GM21737 (cell line): ENCODE results near the gene OPN4.

Experiments used
- ATAC-seq: cut with Tn5 transposase; IDR thresholded peaks from one replicate; pipeline ENCODE4 v1.9.1; 2021; ENCODE audit warnings: mild to moderate bottlenecking, moderate library complexity; ENCODE audit not compliant: unreplicated experiment

The OPN4 gene

DNA sequence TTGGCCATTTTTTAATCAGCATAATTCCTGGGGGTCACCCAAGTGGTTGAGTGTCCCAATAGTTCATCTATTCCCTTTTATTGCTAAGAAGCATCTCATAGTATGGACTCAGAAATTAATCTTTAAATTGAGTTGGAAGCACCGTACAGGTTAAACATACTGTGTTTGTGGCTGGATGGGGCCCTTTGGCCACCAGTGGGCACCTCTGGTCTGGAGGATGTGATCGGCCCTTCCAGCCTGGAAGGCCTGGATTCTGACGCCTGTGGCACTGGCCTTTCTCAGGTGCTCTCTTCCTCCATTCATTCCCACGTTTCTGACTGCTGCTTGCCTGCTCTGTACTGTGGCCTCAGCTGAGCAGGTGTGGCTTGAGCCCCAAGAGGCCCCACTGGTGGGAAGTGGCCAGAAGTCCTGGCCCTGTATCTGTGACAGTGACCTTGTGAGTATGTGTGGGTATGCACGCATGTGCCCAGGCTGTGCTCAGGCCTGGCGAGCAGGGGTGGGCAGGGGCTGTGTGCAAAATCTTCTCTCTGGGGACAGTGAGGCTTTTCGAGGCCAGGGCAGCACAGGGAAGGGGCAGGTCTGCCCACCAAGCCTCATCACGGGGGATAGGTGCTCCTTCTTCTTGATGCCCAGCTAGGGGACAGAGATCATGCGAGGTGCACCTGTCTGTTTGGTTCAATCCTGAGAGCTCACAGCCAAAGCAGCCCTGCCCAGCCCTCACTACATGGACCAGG, 44.0 kb downstream of the OPN4 start:
- ATAC-seq: no peak

DNA sequence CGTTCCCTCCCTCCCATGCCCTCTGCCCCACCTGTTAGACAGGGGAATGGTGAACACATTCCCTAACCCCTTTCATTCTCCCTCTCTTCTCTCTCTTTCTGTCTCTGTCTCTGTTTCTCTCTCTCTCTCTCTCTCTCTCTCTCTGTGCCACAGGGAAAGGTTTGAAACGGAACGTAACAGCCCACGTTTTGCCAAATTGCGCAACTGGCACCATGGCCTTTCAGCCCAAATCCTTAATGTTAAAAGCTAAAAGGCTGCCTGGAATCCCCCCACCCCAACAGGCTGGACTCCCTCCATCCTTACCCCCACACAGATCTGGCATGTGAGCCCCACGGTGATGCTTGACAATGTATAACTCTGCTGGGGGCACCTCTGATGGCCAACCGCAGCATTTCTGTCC, 44.8 kb downstream of the OPN4 start:
- no peak for ATAC-seq

- ATAC-seq: no peak
These were observed 45.2 kb downstream of the OPN4 start for GRCh38 chr10:86699541-86699940.

GRCh38 chr10:86699991-86700840, 45.9 kb downstream of the OPN4 start:
- ATAC-seq: no peak

GRCh38 chr10:86700851-86701617, 46.7 kb downstream of the OPN4 start:
- ATAC-seq: no peak

DNA sequence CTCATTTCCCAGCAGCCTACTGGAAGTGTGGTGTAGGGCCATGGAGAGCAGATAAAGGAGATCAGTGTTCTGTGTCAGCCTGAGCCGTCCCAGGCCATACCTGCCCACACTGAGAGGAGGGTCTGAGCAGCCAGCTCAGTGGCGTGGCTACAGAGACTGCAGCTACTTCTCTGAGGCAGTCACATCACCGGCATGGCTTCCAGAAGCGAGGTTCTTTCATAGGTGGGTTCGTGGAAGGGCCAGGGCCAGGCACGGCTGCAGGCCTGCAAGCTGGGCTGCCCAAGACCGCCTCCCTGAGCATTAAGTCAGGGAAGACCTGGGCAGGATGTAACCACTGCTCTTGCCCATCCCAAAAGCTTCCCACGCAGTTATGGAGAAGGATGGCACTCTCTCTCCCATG, 48.8 kb downstream of the OPN4 start:
- ATAC-seq: no peak

- no peak for ATAC-seq
These were observed 50.8 kb downstream of the OPN4 start for GRCh38 chr10:86705139-86705538.

- ATAC-seq: no peak
These were observed 51.6 kb downstream of the OPN4 start for GRCh38 chr10:86705905-86706304.

DNA sequence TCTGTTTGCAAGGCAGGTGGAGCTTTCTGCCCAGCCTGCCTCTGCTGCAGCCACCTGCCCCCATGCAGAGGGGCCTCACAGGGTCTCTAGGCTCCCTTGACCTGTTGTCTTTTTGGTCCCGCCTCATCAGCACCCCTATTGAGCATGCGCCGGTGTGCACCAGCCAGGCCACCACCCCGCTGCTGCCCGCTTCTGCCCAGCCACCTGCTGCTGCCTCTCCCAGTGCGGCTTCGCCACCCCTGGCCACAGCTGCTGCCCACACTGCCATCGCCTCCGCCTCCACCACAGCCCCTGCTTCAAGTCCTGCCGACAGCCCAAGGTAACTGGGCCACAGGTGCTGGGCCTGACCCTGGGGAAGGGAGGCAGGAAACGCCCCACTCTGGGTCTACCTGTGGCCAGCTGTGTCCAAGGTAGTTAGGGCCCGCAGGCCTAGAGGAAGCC, 52.1 kb downstream of the OPN4 start:
- no peak for ATAC-seq

DNA sequence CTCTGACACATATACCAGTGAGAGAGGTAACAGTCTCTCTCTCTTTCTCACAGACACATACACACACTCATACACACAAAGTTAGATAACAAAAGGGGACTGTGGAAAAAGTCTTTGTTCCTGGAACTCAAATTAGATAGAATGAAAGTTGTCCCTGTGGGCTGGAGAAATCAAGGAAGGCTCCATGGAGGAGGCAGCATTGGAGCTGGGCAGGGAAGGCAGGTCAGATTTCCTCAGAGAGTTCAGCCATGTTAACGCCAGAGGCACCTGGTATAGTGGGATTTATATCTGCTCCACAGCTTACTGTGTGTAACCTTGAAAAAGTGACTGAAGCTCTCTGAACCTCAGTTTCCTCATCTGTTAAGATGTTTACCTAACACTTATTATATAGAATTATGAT, 52.6 kb downstream of the OPN4 start:
- no peak for ATAC-seq

GRCh38 chr10:86707505-86707904, 53.2 kb downstream of the OPN4 start:
- no peak for ATAC-seq

GRCh38 chr10:86708068-86708782, 53.9 kb downstream of the OPN4 start:
- ATAC-seq: no peak

GRCh38 chr10:86708783-86709380, 54.5 kb downstream of the OPN4 start:
- no peak for ATAC-seq

DNA sequence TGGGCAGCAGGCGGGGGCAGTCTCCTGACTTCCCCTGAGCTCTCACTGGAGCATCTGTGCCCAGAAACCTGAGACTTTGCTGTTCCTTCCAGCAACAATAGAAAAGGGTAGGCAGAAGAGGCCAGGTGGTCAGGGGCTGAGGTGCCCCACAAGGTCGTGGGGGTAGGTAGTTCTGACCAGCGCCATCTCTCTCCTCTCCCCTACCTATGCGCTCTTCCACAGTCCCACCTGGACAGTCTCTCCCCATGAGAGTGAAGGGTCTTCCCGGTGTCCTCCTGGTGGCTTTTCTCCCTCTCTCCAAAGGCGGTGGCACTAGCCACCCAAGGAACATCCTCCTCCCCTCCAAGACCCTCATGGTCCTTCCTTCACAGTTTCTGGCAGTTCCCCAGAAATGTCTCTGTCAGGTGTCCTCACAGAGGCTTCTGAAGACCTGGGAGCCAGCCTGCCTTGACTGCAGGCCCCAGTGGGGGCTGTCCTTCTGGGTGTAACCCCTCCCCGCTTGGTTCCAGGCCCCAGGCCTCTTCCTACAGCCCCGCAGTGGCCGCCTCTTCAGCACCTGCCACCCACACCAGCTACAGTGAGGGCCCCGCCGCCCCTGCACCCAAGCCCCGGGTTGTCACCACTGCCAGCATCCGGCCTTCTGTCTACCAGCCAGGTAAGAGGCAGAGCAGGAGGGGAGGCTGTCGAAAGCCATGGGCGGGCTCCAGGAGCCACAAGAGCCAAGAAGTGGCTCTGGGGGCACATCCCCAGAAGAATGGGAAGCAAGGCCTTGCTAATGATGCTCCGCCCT, 55.2 kb downstream of the OPN4 start:
- ATAC-seq: no peak

DNA sequence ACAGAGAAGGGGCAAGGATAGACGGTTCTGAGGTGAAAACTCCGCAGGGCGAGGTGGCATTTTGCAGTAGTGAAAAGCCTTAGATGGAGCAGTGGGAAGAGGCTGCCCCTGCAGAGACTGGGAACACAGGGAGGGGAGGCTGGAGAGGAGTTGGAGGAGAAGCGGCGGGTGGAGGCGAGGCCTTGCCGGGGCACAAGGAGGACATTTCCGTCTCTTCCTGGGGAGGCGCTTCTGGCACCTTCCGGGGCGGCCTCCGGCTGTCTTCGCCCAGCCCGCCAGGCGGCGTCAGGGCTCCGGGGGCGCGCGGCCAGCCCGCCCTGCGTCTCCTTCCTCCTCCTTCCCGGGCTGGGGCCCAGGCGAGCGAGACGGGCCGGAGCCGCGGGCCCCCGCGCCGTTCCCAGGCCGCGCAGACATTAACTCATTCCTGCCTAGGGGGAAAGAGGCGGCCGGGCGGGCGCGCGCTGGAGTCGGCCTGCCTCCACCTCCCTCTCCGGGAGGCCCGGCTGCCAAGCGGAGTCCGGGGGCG, 56.7 kb downstream of the OPN4 start:
- peak; percentile 87 for ATAC-seq

GRCh38 chr10:86711513-86712316, 57.4 kb downstream of the OPN4 start:
- peak; percentile 35 for ATAC-seq

DNA sequence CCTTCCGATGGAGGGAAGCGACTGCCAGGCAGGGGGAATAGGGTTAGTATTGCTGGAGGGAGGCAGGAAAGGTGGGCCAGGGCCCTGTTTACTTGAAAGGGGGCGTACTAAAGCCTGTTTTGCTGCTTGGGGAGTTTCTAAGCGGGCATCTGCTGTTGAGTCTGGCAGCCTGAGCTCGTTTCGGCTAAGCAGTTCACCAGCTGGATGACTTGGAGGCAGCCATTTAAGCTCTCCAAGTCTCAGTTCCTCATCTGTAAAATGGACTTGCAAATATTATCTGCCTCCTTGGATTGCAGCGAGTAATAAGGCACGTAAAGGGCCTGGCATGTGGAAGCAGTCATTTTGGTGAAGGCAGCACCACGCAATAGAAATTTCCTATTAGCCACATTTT, 58.0 kb downstream of the OPN4 start:
- peak; percentile 3 for ATAC-seq

DNA sequence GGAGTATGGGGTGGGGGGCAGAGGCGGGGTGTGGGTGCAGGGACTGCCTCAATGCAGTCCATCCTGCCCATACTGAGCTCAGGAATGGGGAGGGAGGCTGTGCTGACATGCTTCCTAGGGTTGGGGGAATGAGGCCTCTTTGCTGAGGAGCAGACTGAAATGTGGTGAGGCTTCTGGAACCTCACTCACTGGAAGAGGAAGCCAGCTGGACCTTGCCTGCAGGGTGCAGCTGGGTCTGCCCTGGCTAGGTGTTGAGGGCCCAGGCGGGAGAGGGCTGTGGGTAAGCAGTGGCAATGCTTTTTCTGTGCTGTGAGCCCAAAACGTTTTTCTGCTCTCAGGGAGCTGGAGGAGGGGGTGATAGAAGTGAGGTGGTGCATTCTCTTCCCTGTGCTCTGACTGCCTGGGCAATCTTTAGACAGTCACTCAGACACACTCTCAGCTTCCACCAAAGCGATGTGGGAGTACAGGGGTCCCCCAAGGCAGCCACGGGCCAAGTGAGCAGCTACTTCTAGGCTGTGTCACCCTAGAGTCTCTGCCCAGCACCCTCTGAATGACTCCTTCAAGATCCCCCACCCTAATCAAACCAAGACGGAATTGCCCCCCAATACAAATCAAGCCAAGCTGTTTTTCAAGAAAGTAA, 60.9 kb downstream of the OPN4 start:
- ATAC-seq: no peak
